ENCODE data around the gene FAM50B. TPM values are rescaled to one million over a fixed set of nuclear protein-coding genes. Genes with fewer than 3 reads are reported as not detected.

Gene FAM50B
- 1.3 TPM in 2 replicates for polyA plus RNA-seq (2013)

GRCh38 chr6:3848925-3849605, at the start of gene FAM50B:
Gene FAM50B (plus strand): TSS chr6:3849373. CDS start chr6:3849812, 439 bp downstream.
- peak within 1 kb of the TSS; percentile 15 for H2BK120ac ChIP-seq (ENCODE audit: insufficient read depth, low read length, poor library complexity)
- no CpG with 5 or more reads among the region's 49 CpGs for WGBS (ENCODE audit: extremely low coverage, insufficient coverage, insufficient read length)
- H2BK12ac ChIP-seq (ENCODE audit: low read length), result peak within 1 kb of the TSS; percentile 33
- peak within 1 kb of the TSS; percentile 97 for H4K8ac ChIP-seq (ENCODE audit: low read depth, low read length)
- peak within 1 kb of the TSS; percentile 67 for H4K91ac ChIP-seq (ENCODE audit: low read depth, low read length)
- H3K4me1 ChIP-seq (ENCODE audit: control insufficient read depth in 1 of 2, insufficient read depth in 2 of 2, low read length in 2 of 2), result peaks cover 9 to 11% of the 10 kb centered on the region in 2 experiments
- H3K79me2 ChIP-seq (ENCODE audit: control insufficient read depth, insufficient read depth, low read length, poor library complexity), result peaks cover 5% of the 10 kb centered on the region
- H3K14ac ChIP-seq (ENCODE audit: low read length), result peak within 1 kb of the TSS; percentile 55
- no peak within 1 kb of the TSS for H3K27ac ChIP-seq (ENCODE audit: low read depth, low read length)
- peak within 1 kb of the TSS; percentile 15 for H2BK5ac ChIP-seq (ENCODE audit: low read depth, low read length, poor library complexity)
- H3K18ac ChIP-seq (ENCODE audit: low read length), result peak within 1 kb of the TSS; percentile 74
- H3K9me3 ChIP-seq (ENCODE audit: insufficient read depth, low read depth, low read length), result peaks cover 10% of the 10 kb centered on the region
- peak within 1 kb of the TSS; percentile 72 for H3K9ac ChIP-seq (ENCODE audit: low read length)
- H4K12ac ChIP-seq (ENCODE audit: low read depth, low read length), result peak within 1 kb of the TSS; percentile 83
- peak within 1 kb of the TSS; percentile 50 for H3K4ac ChIP-seq (ENCODE audit: low read depth, low read length)
- H3K27me3 ChIP-seq (ENCODE audit: insufficient read depth, low read length), result no peaks in the 10 kb centered on the region
- peaks cover 7% of the 10 kb centered on the region for H3K79me1 ChIP-seq (ENCODE audit: low read length)
- peak within 1 kb of the TSS; percentile 47 for H2AK5ac ChIP-seq (ENCODE audit: low read length)
- H2AFZ ChIP-seq (ENCODE audit: insufficient read depth, low read length, poor library complexity), result peak within 1 kb of the TSS; percentile 83
- peak within 1 kb of the TSS; percentile 75 for H3K4me3 ChIP-seq (ENCODE audit: low read depth, low read length)
- H3K4me2 ChIP-seq (ENCODE audit: low read length), result peak within 1 kb of the TSS; percentile 72
- DNase-seq, result peak; percentile 76 to 86
- no peaks in the 10 kb centered on the region for H3K36me3 ChIP-seq (ENCODE audit: control insufficient read depth in 1 of 2, insufficient read depth in 2 of 2, low read length in 2 of 2)
- H3K23ac ChIP-seq (ENCODE audit: low read length), result no peak within 1 kb of the TSS

GRCh38 chr6:3799719-3800118, 49.5 kb upstream of the FAM50B start:
- Histone ChIP-seq H4K91ac (ENCODE audit: low read depth, low read length) (no peak overlapping the region), H3K18ac (ENCODE audit: low read length) (no peak overlapping the region), H4K12ac (ENCODE audit: low read depth, low read length) (no peak overlapping the region), H3K79me1 (ENCODE audit: low read length) (peaks cover 15% of the 10 kb centered on the region), H3K4ac (ENCODE audit: low read depth, low read length) (no peak overlapping the region), H2AFZ (ENCODE audit: insufficient read depth, low read length, poor library complexity) (no peak overlapping the region), H3K79me2 (ENCODE audit: control insufficient read depth, insufficient read depth, low read length, poor library complexity) (peaks cover 2% of the 10 kb centered on the region), H3K23ac (ENCODE audit: low read length) (no peak overlapping the region), H2BK5ac (ENCODE audit: low read depth, low read length, poor library complexity) (no peak overlapping the region), H2AK5ac (ENCODE audit: low read length) (no peak overlapping the region), H3K9ac (ENCODE audit: low read length) (no peak overlapping the region), H3K9me3 (ENCODE audit: insufficient read depth, low read depth, low read length) (peaks cover 2% of the 10 kb centered on the region), H2BK12ac (ENCODE audit: low read length) (no peak overlapping the region), H3K4me2 (ENCODE audit: low read length) (no peak overlapping the region), H3K36me3 (ENCODE audit: control insufficient read depth in 1 of 2, insufficient read depth in 2 of 2, low read length in 2 of 2) (no peaks in the 10 kb centered on the region), H3K27me3 (ENCODE audit: insufficient read depth, low read length) (no peaks in the 10 kb centered on the region), H4K8ac (ENCODE audit: low read depth, low read length) (no peak overlapping the region), H3K4me1 (ENCODE audit: control insufficient read depth in 1 of 2, insufficient read depth in 2 of 2, low read length in 2 of 2) (peaks cover 10 to 18% of the 10 kb centered on the region in 2 experiments), H3K4me3 (ENCODE audit: low read depth, low read length) (no peak overlapping the region), H3K14ac (ENCODE audit: low read length) (no peak overlapping the region), H3K27ac (ENCODE audit: low read depth, low read length) (no peak overlapping the region), H2BK120ac (ENCODE audit: insufficient read depth, low read length, poor library complexity) (no peak overlapping the region)
- no peak for DNase-seq
- WGBS (ENCODE audit: extremely low coverage, insufficient coverage, insufficient read length), result no CpG with 5 or more reads among the region's 6 CpGs

- H3K27ac ChIP-seq (ENCODE audit: low read depth, low read length), result no peak overlapping the region
- no peak overlapping the region for H2AFZ ChIP-seq (ENCODE audit: insufficient read depth, low read length, poor library complexity)
- H3K4ac ChIP-seq (ENCODE audit: low read depth, low read length), result no peak overlapping the region
- no peak overlapping the region for H2BK12ac ChIP-seq (ENCODE audit: low read length)
- no peak for DNase-seq
- H3K4me3 ChIP-seq (ENCODE audit: low read depth, low read length), result no peak overlapping the region
- H2BK120ac ChIP-seq (ENCODE audit: insufficient read depth, low read length, poor library complexity), result no peak overlapping the region
- no peaks in the 10 kb centered on the region for H3K27me3 ChIP-seq (ENCODE audit: insufficient read depth, low read length)
- H3K79me2 ChIP-seq (ENCODE audit: control insufficient read depth, insufficient read depth, low read length, poor library complexity), result peaks cover 2% of the 10 kb centered on the region
- WGBS (ENCODE audit: extremely low coverage, insufficient coverage, insufficient read length), result no CpG with 5 or more reads among the region's 11 CpGs
- peaks cover 2% of the 10 kb centered on the region for H3K9me3 ChIP-seq (ENCODE audit: insufficient read depth, low read depth, low read length)
- no peak overlapping the region for H2BK5ac ChIP-seq (ENCODE audit: low read depth, low read length, poor library complexity)
- H3K18ac ChIP-seq (ENCODE audit: low read length), result no peak overlapping the region
- H3K9ac ChIP-seq (ENCODE audit: low read length), result no peak overlapping the region
- no peak overlapping the region for H2AK5ac ChIP-seq (ENCODE audit: low read length)
- peaks cover 15% of the 10 kb centered on the region for H3K79me1 ChIP-seq (ENCODE audit: low read length)
- no peak overlapping the region for H3K23ac ChIP-seq (ENCODE audit: low read length)
- H4K12ac ChIP-seq (ENCODE audit: low read depth, low read length), result no peak overlapping the region
- no peak overlapping the region for H3K14ac ChIP-seq (ENCODE audit: low read length)
- H3K4me2 ChIP-seq (ENCODE audit: low read length), result no peak overlapping the region
- H3K4me1 ChIP-seq (ENCODE audit: control insufficient read depth in 1 of 2, insufficient read depth in 2 of 2, low read length in 2 of 2), result peaks cover 11 to 20% of the 10 kb centered on the region in 2 experiments
- no peak overlapping the region for H4K91ac ChIP-seq (ENCODE audit: low read depth, low read length)
- no peak overlapping the region for H4K8ac ChIP-seq (ENCODE audit: low read depth, low read length)
- H3K36me3 ChIP-seq (ENCODE audit: control insufficient read depth in 1 of 2, insufficient read depth in 2 of 2, low read length in 2 of 2), result no peaks in the 10 kb centered on the region
These were observed 48.2 kb upstream of the FAM50B start for GRCh38 chr6:3800850-3801591.

GRCh38 chr6:3801960-3802359, 47.2 kb upstream of the FAM50B start:
- Histone ChIP-seq H2AFZ (ENCODE audit: insufficient read depth, low read length, poor library complexity) (no peak overlapping the region), H3K4ac (ENCODE audit: low read depth, low read length) (no peak overlapping the region), H2BK12ac (ENCODE audit: low read length) (no peak overlapping the region), H2BK5ac (ENCODE audit: low read depth, low read length, poor library complexity) (no peak overlapping the region), H4K8ac (ENCODE audit: low read depth, low read length) (no peak overlapping the region), H3K18ac (ENCODE audit: low read length) (no peak overlapping the region), H3K27me3 (ENCODE audit: insufficient read depth, low read length) (no peaks in the 10 kb centered on the region), H2AK5ac (ENCODE audit: low read length) (no peak overlapping the region), H3K9me3 (ENCODE audit: insufficient read depth, low read depth, low read length) (peaks cover 2% of the 10 kb centered on the region), H2BK120ac (ENCODE audit: insufficient read depth, low read length, poor library complexity) (no peak overlapping the region), H3K79me2 (ENCODE audit: control insufficient read depth, insufficient read depth, low read length, poor library complexity) (peaks cover 2% of the 10 kb centered on the region), H3K9ac (ENCODE audit: low read length) (no peak overlapping the region), H4K91ac (ENCODE audit: low read depth, low read length) (no peak overlapping the region), H3K4me1 (ENCODE audit: control insufficient read depth in 1 of 2, insufficient read depth in 2 of 2, low read length in 2 of 2) (peaks cover 14 to 21% of the 10 kb centered on the region in 2 experiments), H3K4me3 (ENCODE audit: low read depth, low read length) (no peak overlapping the region), H3K27ac (ENCODE audit: low read depth, low read length) (no peak overlapping the region), H3K79me1 (ENCODE audit: low read length) (peaks cover 15% of the 10 kb centered on the region), H4K12ac (ENCODE audit: low read depth, low read length) (no peak overlapping the region), H3K14ac (ENCODE audit: low read length) (no peak overlapping the region), H3K36me3 (ENCODE audit: control insufficient read depth in 1 of 2, insufficient read depth in 2 of 2, low read length in 2 of 2) (no peaks in the 10 kb centered on the region), H3K4me2 (ENCODE audit: low read length) (no peak overlapping the region), H3K23ac (ENCODE audit: low read length) (no peak overlapping the region)
- DNase-seq, result no peak
- WGBS (ENCODE audit: extremely low coverage, insufficient coverage, insufficient read length), result no CpG with 5 or more reads among the region's 5 CpGs

Measured in trophoblast cell (in vitro differentiated cells and primary cell).